Measurements from ENCODE around the gene BOD1L1.
A peak's percentile ranks its signal among the peaks of the same experiment; 100 is the strongest.

BOD1L1 gene

GRCh38 chr4:13527981-13528820 is 99.3 kb downstream of the BOD1L1 start:
- H3K27me3 Mint-ChIP-seq: peaks cover 86 to 100% of the 10 kb centered on the region in 2 donors
- no peak for DNase-seq
- no peaks in the 10 kb centered on the region for H3K9me3 Mint-ChIP-seq
- peaks cover 20% of the 10 kb centered on the region in 2 donors for H3K4me1 Mint-ChIP-seq (ENCODE audit: low read depth in 2 of 2)
- peak overlapping the region in 1 of 2 donors; percentile 72 for H3K27ac Mint-ChIP-seq
- peaks cover 23% of the 10 kb centered on the region for H3K36me3 Mint-ChIP-seq (ENCODE audit: insufficient read depth)
- peak overlapping the region; percentile 62 to 63 for H3K4me3 Mint-ChIP-seq
- peak; percentile 52 for ATAC-seq (replicated peaks)

GRCh38 chr4:13527192-13527980 is 100.1 kb downstream of the BOD1L1 start:
- no peak overlapping the region for H3K27ac Mint-ChIP-seq

DNA sequence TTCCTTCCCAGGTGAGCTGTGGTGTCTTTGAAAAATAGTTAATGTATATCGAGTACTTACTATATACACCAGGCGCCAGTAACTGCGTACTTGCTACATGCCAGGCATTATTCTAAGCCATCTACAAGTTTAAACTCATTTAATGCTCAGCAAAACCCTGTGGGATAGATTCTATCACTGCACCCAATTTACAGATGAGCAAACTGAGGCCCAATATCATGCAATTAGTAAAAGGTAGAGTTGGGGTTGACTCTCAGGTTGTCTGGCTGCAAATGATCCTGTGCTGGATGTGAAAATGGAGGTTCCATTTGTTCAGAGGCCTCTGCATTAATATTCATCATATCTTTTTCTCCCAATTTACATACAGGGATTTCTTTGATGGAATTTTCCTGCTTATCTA is 100.9 kb downstream of the BOD1L1 start:
- H3K4me3 Mint-ChIP-seq: no peak overlapping the region
- H3K27me3 Mint-ChIP-seq: peaks cover 89 to 100% of the 10 kb centered on the region in 2 donors
- ATAC-seq (replicated peaks) (no peak), DNase-seq (no peak)
- peaks cover 19 to 24% of the 10 kb centered on the region in 2 donors for H3K4me1 Mint-ChIP-seq (ENCODE audit: low read depth in 2 of 2)
- no peaks in the 10 kb centered on the region for H3K9me3 Mint-ChIP-seq
- H3K27ac Mint-ChIP-seq: no peak overlapping the region
- H3K36me3 Mint-ChIP-seq (ENCODE audit: insufficient read depth): peaks cover 20% of the 10 kb centered on the region

More at GRCh38 chr4:13527192-13527980, 100.1 kb downstream of the BOD1L1 start:
- no peaks in the 10 kb centered on the region for H3K9me3 Mint-ChIP-seq
- no peak for DNase-seq
- H3K4me1 Mint-ChIP-seq (ENCODE audit: low read depth in 2 of 2): peaks cover 20 to 24% of the 10 kb centered on the region in 2 donors
- H3K4me3 Mint-ChIP-seq: peak overlapping the region; percentile 62 to 73
- peaks cover 88 to 100% of the 10 kb centered on the region in 2 donors for H3K27me3 Mint-ChIP-seq
- peaks cover 23% of the 10 kb centered on the region for H3K36me3 Mint-ChIP-seq (ENCODE audit: insufficient read depth)
- peak; percentile 52 for ATAC-seq (replicated peaks)

- Mint-ChIP-seq H3K4me3 (no peak overlapping the region), H3K9me3 (no peaks in the 10 kb centered on the region), H3K4me1 (ENCODE audit: low read depth in 2 of 2) (peaks cover 10 to 21% of the 10 kb centered on the region in 2 donors), H3K36me3 (ENCODE audit: insufficient read depth) (peaks cover 15% of the 10 kb centered on the region), H3K27me3 (peaks cover 80 to 100% of the 10 kb centered on the region in 2 donors), H3K27ac (no peak overlapping the region)
- DNase-seq: no peak
- no peak for ATAC-seq (replicated peaks)
These were observed 101.8 kb downstream of the BOD1L1 start for GRCh38 chr4:13525606-13526281.

- H3K36me3 Mint-ChIP-seq (ENCODE audit: insufficient read depth): peaks cover 15% of the 10 kb centered on the region
- no peak overlapping the region for H3K27ac Mint-ChIP-seq
- no peak overlapping the region for H3K4me3 Mint-ChIP-seq
- H3K9me3 Mint-ChIP-seq: no peaks in the 10 kb centered on the region
- peaks cover 70 to 90% of the 10 kb centered on the region in 2 donors for H3K27me3 Mint-ChIP-seq
- ATAC-seq (replicated peaks) (no peak), DNase-seq (no peak)
- H3K4me1 Mint-ChIP-seq (ENCODE audit: low read depth in 2 of 2): peaks cover 9 to 21% of the 10 kb centered on the region in 2 donors
These were observed 102.9 kb downstream of the BOD1L1 start for GRCh38 chr4:13524504-13525243.

GRCh38 chr4:13523591-13524503 is 103.7 kb downstream of the BOD1L1 start:
- DNase-seq: no peak
- no peak for ATAC-seq (replicated peaks)
- peaks cover 68 to 87% of the 10 kb centered on the region in 2 donors for H3K27me3 Mint-ChIP-seq
- H3K9me3 Mint-ChIP-seq: no peaks in the 10 kb centered on the region
- peaks cover 9% of the 10 kb centered on the region for H3K36me3 Mint-ChIP-seq (ENCODE audit: insufficient read depth)
- no peak overlapping the region for H3K27ac Mint-ChIP-seq
- peak overlapping the region in 1 of 2 donors; percentile 49 for H3K4me3 Mint-ChIP-seq
- peaks cover 8 to 16% of the 10 kb centered on the region in 2 donors for H3K4me1 Mint-ChIP-seq (ENCODE audit: low read depth in 2 of 2)

- H3K27ac Mint-ChIP-seq: no peak overlapping the region
- no peaks in the 10 kb centered on the region for H3K9me3 Mint-ChIP-seq
- H3K27me3 Mint-ChIP-seq: peaks cover 61 to 80% of the 10 kb centered on the region in 2 donors
- peaks cover under 1 to 10% of the 10 kb centered on the region in 2 donors for H3K4me1 Mint-ChIP-seq (ENCODE audit: low read depth in 2 of 2)
- DNase-seq: no peak
- H3K4me3 Mint-ChIP-seq: peak overlapping the region; percentile 12 to 49
- H3K36me3 Mint-ChIP-seq (ENCODE audit: insufficient read depth): peaks cover 9% of the 10 kb centered on the region
- ATAC-seq (replicated peaks): no peak
These were observed 104.4 kb downstream of the BOD1L1 start for GRCh38 chr4:13523105-13523477.

GRCh38 chr4:13522282-13523104 is 105.0 kb downstream of the BOD1L1 start:
- no peak for DNase-seq
- peaks cover 9% of the 10 kb centered on the region for H3K36me3 Mint-ChIP-seq (ENCODE audit: insufficient read depth)
- peaks cover 59 to 74% of the 10 kb centered on the region in 2 donors for H3K27me3 Mint-ChIP-seq
- peak overlapping the region in 1 of 2 donors; percentile 31 for H3K4me3 Mint-ChIP-seq
- peaks cover 0 to 10% of the 10 kb centered on the region in 2 donors for H3K4me1 Mint-ChIP-seq (ENCODE audit: low read depth in 2 of 2)
- ATAC-seq (replicated peaks): no peak
- H3K27ac Mint-ChIP-seq: no peak overlapping the region
- no peaks in the 10 kb centered on the region for H3K9me3 Mint-ChIP-seq

GRCh38 chr4:13521047-13521446 is 106.5 kb downstream of the BOD1L1 start:
- Mint-ChIP-seq H3K27me3 (peaks cover 44 to 60% of the 10 kb centered on the region in 2 donors), H3K27ac (no peak overlapping the region), H3K4me1 (ENCODE audit: low read depth in 2 of 2) (peaks cover 0 to 6% of the 10 kb centered on the region in 2 donors), H3K36me3 (ENCODE audit: insufficient read depth) (peaks cover 9% of the 10 kb centered on the region), H3K4me3 (no peak overlapping the region), H3K9me3 (no peaks in the 10 kb centered on the region)
- DNase-seq: no peak
- ATAC-seq (replicated peaks): no peak
